GM23338 (cell line): ENCODE measurements around the gene GALM. TPM values are rescaled to one million over a fixed set of nuclear protein-coding genes. Genes with fewer than 3 reads are reported as not detected.

Experiments
- ATAC-seq: fragments of 200-7000 bp; cut with Tn5 transposase; 3 replicates; pipeline ENCODE4 v1.9.1; 2020
- DNase-seq: peaks from one replicate; pipeline ENCODE4 v3.0.0-alpha.2; 2015; ENCODE audit warnings: low spot score
- H2AFZ ChIP-seq: fragments of 200-600 bp; sonication (generic); 2 replicates; pipeline ENCODE4 v1.8.0; 2016; ENCODE audit warnings: antibody characterized with exemption, mild to moderate bottlenecking, moderate library complexity
- H3F3A ChIP-seq: fragments of 200-600 bp; sonication (generic); replicated peaks from 2 replicates; pipeline ENCODE4 v1.8.0; 2017; ENCODE audit warnings: antibody characterized with exemption, mixed run types, low read depth
- H3K27ac ChIP-seq: fragments of 200-600 bp; sonication (generic); 2 replicates; pipeline ENCODE4 v1.6.1; 2016; ENCODE audit warnings: low read depth
- H3K27me3 ChIP-seq: fragments of 200-600 bp; sonication (generic); 2 replicates; pipeline ENCODE4 v1.8.0; 2016; ENCODE audit warnings: mild to moderate bottlenecking, mixed run types, moderate library complexity; ENCODE audit not compliant: insufficient read depth
- H3K36me3 ChIP-seq: fragments of 200-600 bp; sonication (generic); 2 replicates; pipeline ENCODE4 v1.8.0; 2016; ENCODE audit warnings: mild to moderate bottlenecking; ENCODE audit not compliant: insufficient read depth
- H3K4me1 ChIP-seq: fragments of 200-600 bp; sonication (generic); 2 replicates; pipeline ENCODE4 v1.8.0; 2016; ENCODE audit warnings: mild to moderate bottlenecking, moderate library complexity; ENCODE audit not compliant: insufficient read depth
- H3K4me2 ChIP-seq: fragments of 200-600 bp; sonication (generic); 2 replicates; pipeline ENCODE4 v1.7.1; 2017; ENCODE audit warnings: mixed run types
- H3K4me3 ChIP-seq: fragments of 200-600 bp; sonication (generic); 2 replicates; pipeline ENCODE4 v1.6.1; 2016; ENCODE audit warnings: mixed run types
- H3K79me2 ChIP-seq: fragments of 200-600 bp; sonication (generic); replicated peaks from 2 replicates; pipeline ENCODE4 v1.8.0; 2017; ENCODE audit warnings: mild to moderate bottlenecking; ENCODE audit not compliant: insufficient read depth
- H3K9me2 ChIP-seq: fragments of 200-600 bp; sonication (generic); 2 replicates; pipeline ENCODE4 v1.8.0; 2017; ENCODE audit not compliant: insufficient read depth
- H4K20me1 ChIP-seq: fragments of 200-600 bp; sonication (generic); replicated peaks from 2 replicates; pipeline ENCODE4 v1.8.0; 2017; ENCODE audit warnings: mild to moderate bottlenecking; ENCODE audit not compliant: insufficient read depth
- H3K27ac Mint-ChIP-seq: 2 replicates; pipeline ENCODE4 v1.8.0; 2020; ENCODE audit warnings: inconsistent platforms, mild to moderate bottlenecking, moderate library complexity, mixed read lengths
- H3K27me3 Mint-ChIP-seq: 3 replicates; pipeline ENCODE4 v1.8.0; 2022; ENCODE audit warnings: low read depth, mild to moderate bottlenecking, moderate library complexity, mixed read lengths, inconsistent platforms; ENCODE audit not compliant: insufficient read depth, poor library complexity
- H3K36me3 Mint-ChIP-seq: 3 replicates; pipeline ENCODE4 v1.8.0; 2021; ENCODE audit warnings: low read depth, mild to moderate bottlenecking, inconsistent platforms, moderate library complexity, mixed read lengths
- H3K4me1 Mint-ChIP-seq: 3 replicates; pipeline ENCODE4 v1.8.0; 2020; ENCODE audit warnings: mild to moderate bottlenecking, inconsistent platforms, mixed read lengths
- H3K4me3 Mint-ChIP-seq: 3 replicates; pipeline ENCODE4 v1.8.0; 2021; ENCODE audit warnings: moderate library complexity, mild to moderate bottlenecking, inconsistent platforms, mixed read lengths
- H3K9me3 Mint-ChIP-seq: 3 replicates; pipeline ENCODE4 v1.8.0; 2020; ENCODE audit warnings: moderate library complexity, mild to moderate bottlenecking, inconsistent platforms, mixed read lengths
- CREB1 ChIP-seq: fragments of 250-450 bp; sonication (Bioruptor Pico); IDR thresholded peaks from 2 replicates; pipeline ENCODE4 v1.5.0; 2020; ENCODE audit warnings: low read depth, mild to moderate bottlenecking, moderate library complexity
- CTCF ChIP-seq, 2 experiments: fragments of 200-600 bp in 1 of 2; sonication (generic) in 1 of 2; conservative IDR thresholded peaks; 2 replicates each; pipeline versions ENCODE4 v1.5.1 to v1.6.1; 2016 to 2017; ENCODE audit warnings: antibody characterized with exemption in 2 of 2, low read depth in 2 of 2, mild to moderate bottlenecking in 2 of 2, moderate library complexity in 1 of 2
- ETS1 ChIP-seq: IDR thresholded peaks from 2 replicates; pipeline ENCODE4 v1.6.1; 2016; ENCODE audit warnings: antibody characterized with exemption
- EZH2 ChIP-seq: fragments of 200-600 bp; sonication (generic); IDR thresholded peaks from one replicate; pipeline ENCODE4 v1.8.0; 2017; ENCODE audit warnings: antibody characterized with exemption, mild to moderate bottlenecking, low read depth; ENCODE audit not compliant: unreplicated experiment
- EZH2phosphoT487 ChIP-seq: fragments of 200-600 bp; sonication (generic); IDR thresholded peaks from one replicate; pipeline ENCODE4 v1.8.1; 2018; ENCODE audit warnings: antibody characterized with exemption; ENCODE audit not compliant: unreplicated experiment
- JUNB ChIP-seq: IDR thresholded peaks from one replicate; pipeline ENCODE4 v1.6.1; 2016; ENCODE audit warnings: antibody characterized with exemption; ENCODE audit not compliant: unreplicated experiment
- NANOG ChIP-seq: IDR thresholded peaks from 2 replicates; pipeline ENCODE4 v1.6.1; 2016; ENCODE audit warnings: antibody characterized with exemption, borderline replicate concordance
- POLR2AphosphoS5 ChIP-seq: IDR thresholded peaks from 2 replicates; pipeline ENCODE4 v1.6.1; 2016; ENCODE audit warnings: antibody characterized with exemption, low read depth
- REST ChIP-seq: IDR thresholded peaks from one replicate; pipeline ENCODE4 v1.6.1; 2018; ENCODE audit warnings: antibody characterized with exemption; ENCODE audit not compliant: unreplicated experiment
- STAT1 ChIP-seq: IDR thresholded peaks from one replicate; pipeline ENCODE4 v1.6.1; 2016; ENCODE audit warnings: antibody characterized with exemption; ENCODE audit not compliant: unreplicated experiment
- ZNF114 ChIP-seq: fragments of 250-450 bp; sonication (Bioruptor Pico); IDR thresholded peaks from 2 replicates; pipeline ENCODE4 v1.5.0; 2020; ENCODE audit warnings: mild to moderate bottlenecking, moderate library complexity
- ZNF331 ChIP-seq: fragments of 250-450 bp; sonication (Bioruptor Pico); IDR thresholded peaks from 2 replicates; pipeline ENCODE4 v1.5.0; 2020; ENCODE audit warnings: low read depth, mild to moderate bottlenecking, moderate library complexity
- ZNF462 ChIP-seq: fragments of 250-450 bp; sonication (Bioruptor Pico); IDR thresholded peaks from 2 replicates; pipeline ENCODE4 v1.5.0; 2020; ENCODE audit warnings: mild to moderate bottlenecking, moderate library complexity
- polyA plus RNA-seq: library from polyadenylated mRNA; unstranded; fragments of >200 nt; fragmentation: Nextera tagmentation; extraction: Ambion mirVana; gene quantifications from 2 replicates; pipeline ENCODE4 v1.2.1, GENCODE V29; 2016
- total RNA-seq: library from RNA; depleted of rRNA; stranded (reverse); fragments of >200 nt; shearing (Covaris generic); gene quantifications from 2 replicates; pipeline ENCODE4 v1.2.3, GENCODE V29; 2014

GALM gene
- total and polyA plus RNA-seq, 2 experiments from 2014 or later = 9.3 to 21.6 TPM

GRCh38 chr2:38632980-38633379 lies 32.9 kb upstream of the GALM start:
- Mint-ChIP-seq H3K27ac (no peak overlapping the region), H3K4me1 (no peaks in the 10 kb centered on the region), H3K27me3 (no peaks in the 10 kb centered on the region), H3K36me3 (no peaks in the 10 kb centered on the region), H3K4me3 (no peak overlapping the region), H3K9me3 (peaks cover 4% of the 10 kb centered on the region; the same call in 2 of the 3 replicates)
- DNase-seq (no peak), ATAC-seq (no peak)
- no peaks in the 10 kb centered on the region for H3K27me3 ChIP-seq
- H3K27ac ChIP-seq = no peak overlapping the region
- no peak for TF ChIP-seq CTCF (conservative IDR thresholded peaks at IDR 0.05; ENCODE audit: low read depth in 2 of 2)
- TF ChIP-seq JUNB = no peak
- no peak for TF ChIP-seq ETS1
- TF ChIP-seq CREB1 = no peak
- TF ChIP-seq NANOG = no peak
- TF ChIP-seq STAT1 = no peak
- TF ChIP-seq POLR2AphosphoS5 = no peak
- no peak for TF ChIP-seq EZH2
- TF ChIP-seq ZNF114 (CRISPR knock-in tag) = no peak
- no peak for TF ChIP-seq REST
- no peak for TF ChIP-seq EZH2phosphoT487
- no peak for TF ChIP-seq ZNF462 (CRISPR knock-in tag)
- TF ChIP-seq ZNF331 (CRISPR knock-in tag) = no peak
- H3K9me2 ChIP-seq = no peaks in the 10 kb centered on the region
- H3K4me3 ChIP-seq = no peak overlapping the region
- no peak overlapping the region for H3K4me2 ChIP-seq
- H2AFZ ChIP-seq = no peak overlapping the region
- H3K36me3 ChIP-seq = no peaks in the 10 kb centered on the region
- no peaks in the 10 kb centered on the region; the same call in 1 of the 2 replicates for H3K4me1 ChIP-seq
- no peaks in the 10 kb centered on the region for H4K20me1 ChIP-seq
- no peaks in the 10 kb centered on the region for H3K79me2 ChIP-seq
- H3F3A ChIP-seq = no peaks in the 10 kb centered on the region
